ENCODE measurements around the gene DAP. TPM values are rescaled to one million over a fixed set of nuclear protein-coding genes. Genes with fewer than 3 reads are reported as not detected.

The DAP gene
- total and polyA plus RNA-seq, 2 experiments from 2014 or later = 35.7 to 37.6 TPM

DNA sequence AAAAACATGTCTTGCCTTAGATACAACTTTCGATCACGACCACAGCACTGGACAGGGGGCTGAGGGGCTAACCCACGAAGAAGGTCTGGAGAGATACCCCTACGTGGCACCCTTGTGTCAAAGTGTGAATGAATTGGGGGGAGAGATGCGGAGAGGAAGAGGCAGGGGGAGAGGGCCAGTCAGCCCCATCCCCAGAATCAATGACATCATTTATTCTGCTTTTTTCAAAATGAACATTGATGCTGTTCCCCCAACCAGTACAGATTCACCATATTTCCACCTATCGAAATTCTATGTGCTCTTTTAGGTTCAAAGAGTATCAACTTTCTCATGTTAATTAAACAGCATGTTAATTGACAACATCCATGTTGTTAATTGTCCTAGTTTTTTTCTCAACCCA lies 32.4 kb downstream of the DAP start (continued):
- no peak for TF ChIP-seq JUNB (IDR thresholded peaks at IDR 0.05; ENCODE audit: unreplicated experiment)

DNA sequence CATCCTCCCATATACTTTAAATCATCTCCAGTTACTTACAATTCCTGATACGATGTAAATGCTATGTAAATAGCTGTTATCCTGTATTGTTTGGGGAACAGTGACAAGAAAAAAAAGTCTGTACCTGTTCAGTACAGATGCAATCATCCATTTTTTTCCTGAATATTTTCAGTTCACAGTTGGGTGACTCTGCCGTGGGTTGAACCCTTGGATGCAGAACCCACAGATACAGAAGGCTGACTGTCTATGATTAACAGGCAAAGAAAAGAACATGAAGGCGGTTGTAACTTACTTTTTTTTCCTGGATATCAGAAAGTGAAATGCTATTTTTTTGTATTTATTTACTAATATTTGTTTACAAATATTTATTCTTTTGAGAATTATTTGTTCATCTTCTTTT lies 33.2 kb downstream of the DAP start:
- Mint-ChIP-seq H3K36me3 (ENCODE audit: low read depth) (peaks cover 10% of the 10 kb centered on the region), H3K27me3 (ENCODE audit: insufficient read depth, low read depth, poor library complexity) (no peaks in the 10 kb centered on the region), H3K4me3 (no peak overlapping the region), H3K4me1 (peaks cover 6% of the 10 kb centered on the region; the same call in 2 of the 3 replicates), H3K9me3 (no peaks in the 10 kb centered on the region), H3K27ac (no peak overlapping the region)
- Histone ChIP-seq H3F3A (replicated peaks; ENCODE audit: low read depth) (no peaks in the 10 kb centered on the region), H3K4me2 (no peak overlapping the region), H2AFZ (no peak overlapping the region), H3K4me1 (ENCODE audit: insufficient read depth) (no peaks in the 10 kb centered on the region), H3K4me3 (no peak overlapping the region), H3K79me2 (replicated peaks; ENCODE audit: insufficient read depth) (no peaks in the 10 kb centered on the region), H3K9me2 (ENCODE audit: insufficient read depth) (no peaks in the 10 kb centered on the region), H3K27ac (ENCODE audit: low read depth) (no peak overlapping the region), H3K36me3 (ENCODE audit: insufficient read depth) (no peaks in the 10 kb centered on the region; the same call in 1 of the 2 replicates), H4K20me1 (replicated peaks; ENCODE audit: insufficient read depth) (no peaks in the 10 kb centered on the region; the same call in 1 of the 2 replicates), H3K27me3 (ENCODE audit: insufficient read depth) (no peaks in the 10 kb centered on the region)
- TF ChIP-seq JUNB (IDR thresholded peaks at IDR 0.05; ENCODE audit: unreplicated experiment) (no peak), EZH2 (IDR thresholded peaks at IDR 0.05; ENCODE audit: low read depth, unreplicated experiment) (no peak), STAT1 (IDR thresholded peaks at IDR 0.05; ENCODE audit: unreplicated experiment) (no peak), NANOG (IDR thresholded peaks at IDR 0.05; ENCODE audit: borderline replicate concordance) (no peak), EZH2phosphoT487 (IDR thresholded peaks at IDR 0.05; ENCODE audit: unreplicated experiment) (no peak), ZNF331 (CRISPR knock-in tag; IDR thresholded peaks at IDR 0.05; ENCODE audit: low read depth) (no peak), ZNF114 (CRISPR knock-in tag; IDR thresholded peaks at IDR 0.05) (no peak), POLR2AphosphoS5 (IDR thresholded peaks at IDR 0.05; ENCODE audit: low read depth) (no peak), CREB1 (CRISPR knock-in tag; IDR thresholded peaks at IDR 0.05; ENCODE audit: low read depth) (no peak)
- TF ChIP-seq, protein P1, sequence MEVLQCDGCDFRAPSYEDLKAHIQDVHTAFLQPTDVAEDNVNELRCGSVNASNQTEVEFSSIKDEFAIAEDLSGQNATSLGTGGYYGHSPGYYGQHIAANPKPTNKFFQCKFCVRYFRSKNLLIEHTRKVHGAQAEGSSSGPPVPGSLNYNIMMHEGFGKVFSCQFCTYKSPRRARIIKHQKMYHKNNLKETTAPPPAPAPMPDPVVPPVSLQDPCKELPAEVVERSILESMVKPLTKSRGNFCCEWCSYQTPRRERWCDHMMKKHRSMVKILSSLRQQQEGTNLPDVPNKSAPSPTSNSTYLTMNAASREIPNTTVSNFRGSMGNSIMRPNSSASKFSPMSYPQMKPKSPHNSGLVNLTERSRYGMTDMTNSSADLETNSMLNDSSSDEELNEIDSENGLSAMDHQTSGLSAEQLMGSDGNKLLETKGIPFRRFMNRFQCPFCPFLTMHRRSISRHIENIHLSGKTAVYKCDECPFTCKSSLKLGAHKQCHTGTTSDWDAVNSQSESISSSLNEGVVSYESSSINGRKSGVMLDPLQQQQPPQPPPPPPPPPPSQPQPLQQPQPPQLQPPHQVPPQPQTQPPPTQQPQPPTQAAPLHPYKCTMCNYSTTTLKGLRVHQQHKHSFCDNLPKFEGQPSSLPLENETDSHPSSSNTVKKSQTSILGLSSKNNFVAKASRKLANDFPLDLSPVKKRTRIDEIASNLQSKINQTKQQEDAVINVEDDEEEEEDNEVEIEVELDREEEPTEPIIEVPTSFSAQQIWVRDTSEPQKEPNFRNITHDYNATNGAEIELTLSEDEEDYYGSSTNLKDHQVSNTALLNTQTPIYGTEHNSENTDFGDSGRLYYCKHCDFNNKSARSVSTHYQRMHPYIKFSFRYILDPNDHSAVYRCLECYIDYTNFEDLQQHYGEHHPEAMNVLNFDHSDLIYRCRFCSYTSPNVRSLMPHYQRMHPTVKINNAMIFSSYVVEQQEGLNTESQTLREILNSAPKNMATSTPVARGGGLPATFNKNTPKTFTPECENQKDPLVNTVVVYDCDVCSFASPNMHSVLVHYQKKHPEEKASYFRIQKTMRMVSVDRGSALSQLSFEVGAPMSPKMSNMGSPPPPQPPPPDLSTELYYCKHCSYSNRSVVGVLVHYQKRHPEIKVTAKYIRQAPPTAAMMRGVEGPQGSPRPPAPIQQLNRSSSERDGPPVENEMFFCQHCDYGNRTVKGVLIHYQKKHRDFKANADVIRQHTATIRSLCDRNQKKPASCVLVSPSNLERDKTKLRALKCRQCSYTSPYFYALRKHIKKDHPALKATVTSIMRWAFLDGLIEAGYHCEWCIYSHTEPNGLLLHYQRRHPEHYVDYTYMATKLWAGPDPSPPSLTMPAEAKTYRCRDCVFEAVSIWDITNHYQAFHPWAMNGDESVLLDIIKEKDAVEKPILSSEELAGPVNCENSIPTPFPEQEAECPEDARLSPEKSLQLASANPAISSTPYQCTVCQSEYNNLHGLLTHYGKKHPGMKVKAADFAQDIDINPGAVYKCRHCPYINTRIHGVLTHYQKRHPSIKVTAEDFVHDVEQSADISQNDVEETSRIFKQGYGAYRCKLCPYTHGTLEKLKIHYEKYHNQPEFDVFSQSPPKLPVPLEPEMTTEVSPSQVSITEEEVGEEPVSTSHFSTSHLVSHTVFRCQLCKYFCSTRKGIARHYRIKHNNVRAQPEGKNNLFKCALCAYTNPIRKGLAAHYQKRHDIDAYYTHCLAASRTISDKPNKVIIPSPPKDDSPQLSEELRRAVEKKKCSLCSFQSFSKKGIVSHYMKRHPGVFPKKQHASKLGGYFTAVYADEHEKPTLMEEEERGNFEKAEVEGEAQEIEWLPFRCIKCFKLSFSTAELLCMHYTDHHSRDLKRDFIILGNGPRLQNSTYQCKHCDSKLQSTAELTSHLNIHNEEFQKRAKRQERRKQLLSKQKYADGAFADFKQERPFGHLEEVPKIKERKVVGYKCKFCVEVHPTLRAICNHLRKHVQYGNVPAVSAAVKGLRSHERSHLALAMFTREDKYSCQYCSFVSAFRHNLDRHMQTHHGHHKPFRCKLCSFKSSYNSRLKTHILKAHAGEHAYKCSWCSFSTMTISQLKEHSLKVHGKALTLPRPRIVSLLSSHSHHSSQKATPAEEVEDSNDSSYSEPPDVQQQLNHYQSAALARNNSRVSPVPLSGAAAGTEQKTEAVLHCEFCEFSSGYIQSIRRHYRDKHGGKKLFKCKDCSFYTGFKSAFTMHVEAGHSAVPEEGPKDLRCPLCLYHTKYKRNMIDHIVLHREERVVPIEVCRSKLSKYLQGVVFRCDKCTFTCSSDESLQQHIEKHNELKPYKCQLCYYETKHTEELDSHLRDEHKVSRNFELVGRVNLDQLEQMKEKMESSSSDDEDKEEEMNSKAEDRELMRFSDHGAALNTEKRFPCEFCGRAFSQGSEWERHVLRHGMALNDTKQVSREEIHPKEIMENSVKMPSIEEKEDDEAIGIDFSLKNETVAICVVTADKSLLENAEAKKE (CRISPR knock-in tag; IDR thresholded peaks at IDR 0.05) = no peak
- TF ChIP-seq, protein P2, sequence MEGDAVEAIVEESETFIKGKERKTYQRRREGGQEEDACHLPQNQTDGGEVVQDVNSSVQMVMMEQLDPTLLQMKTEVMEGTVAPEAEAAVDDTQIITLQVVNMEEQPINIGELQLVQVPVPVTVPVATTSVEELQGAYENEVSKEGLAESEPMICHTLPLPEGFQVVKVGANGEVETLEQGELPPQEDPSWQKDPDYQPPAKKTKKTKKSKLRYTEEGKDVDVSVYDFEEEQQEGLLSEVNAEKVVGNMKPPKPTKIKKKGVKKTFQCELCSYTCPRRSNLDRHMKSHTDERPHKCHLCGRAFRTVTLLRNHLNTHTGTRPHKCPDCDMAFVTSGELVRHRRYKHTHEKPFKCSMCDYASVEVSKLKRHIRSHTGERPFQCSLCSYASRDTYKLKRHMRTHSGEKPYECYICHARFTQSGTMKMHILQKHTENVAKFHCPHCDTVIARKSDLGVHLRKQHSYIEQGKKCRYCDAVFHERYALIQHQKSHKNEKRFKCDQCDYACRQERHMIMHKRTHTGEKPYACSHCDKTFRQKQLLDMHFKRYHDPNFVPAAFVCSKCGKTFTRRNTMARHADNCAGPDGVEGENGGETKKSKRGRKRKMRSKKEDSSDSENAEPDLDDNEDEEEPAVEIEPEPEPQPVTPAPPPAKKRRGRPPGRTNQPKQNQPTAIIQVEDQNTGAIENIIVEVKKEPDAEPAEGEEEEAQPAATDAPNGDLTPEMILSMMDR (conservative IDR thresholded peaks at IDR 0.05; ENCODE audit: low read depth in 2 of 2) = no peak
- TF ChIP-seq, protein P3, sequence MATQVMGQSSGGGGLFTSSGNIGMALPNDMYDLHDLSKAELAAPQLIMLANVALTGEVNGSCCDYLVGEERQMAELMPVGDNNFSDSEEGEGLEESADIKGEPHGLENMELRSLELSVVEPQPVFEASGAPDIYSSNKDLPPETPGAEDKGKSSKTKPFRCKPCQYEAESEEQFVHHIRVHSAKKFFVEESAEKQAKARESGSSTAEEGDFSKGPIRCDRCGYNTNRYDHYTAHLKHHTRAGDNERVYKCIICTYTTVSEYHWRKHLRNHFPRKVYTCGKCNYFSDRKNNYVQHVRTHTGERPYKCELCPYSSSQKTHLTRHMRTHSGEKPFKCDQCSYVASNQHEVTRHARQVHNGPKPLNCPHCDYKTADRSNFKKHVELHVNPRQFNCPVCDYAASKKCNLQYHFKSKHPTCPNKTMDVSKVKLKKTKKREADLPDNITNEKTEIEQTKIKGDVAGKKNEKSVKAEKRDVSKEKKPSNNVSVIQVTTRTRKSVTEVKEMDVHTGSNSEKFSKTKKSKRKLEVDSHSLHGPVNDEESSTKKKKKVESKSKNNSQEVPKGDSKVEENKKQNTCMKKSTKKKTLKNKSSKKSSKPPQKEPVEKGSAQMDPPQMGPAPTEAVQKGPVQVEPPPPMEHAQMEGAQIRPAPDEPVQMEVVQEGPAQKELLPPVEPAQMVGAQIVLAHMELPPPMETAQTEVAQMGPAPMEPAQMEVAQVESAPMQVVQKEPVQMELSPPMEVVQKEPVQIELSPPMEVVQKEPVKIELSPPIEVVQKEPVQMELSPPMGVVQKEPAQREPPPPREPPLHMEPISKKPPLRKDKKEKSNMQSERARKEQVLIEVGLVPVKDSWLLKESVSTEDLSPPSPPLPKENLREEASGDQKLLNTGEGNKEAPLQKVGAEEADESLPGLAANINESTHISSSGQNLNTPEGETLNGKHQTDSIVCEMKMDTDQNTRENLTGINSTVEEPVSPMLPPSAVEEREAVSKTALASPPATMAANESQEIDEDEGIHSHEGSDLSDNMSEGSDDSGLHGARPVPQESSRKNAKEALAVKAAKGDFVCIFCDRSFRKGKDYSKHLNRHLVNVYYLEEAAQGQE (IDR thresholded peaks at IDR 0.05; ENCODE audit: unreplicated experiment) = no peak
- TF ChIP-seq, protein P4, sequence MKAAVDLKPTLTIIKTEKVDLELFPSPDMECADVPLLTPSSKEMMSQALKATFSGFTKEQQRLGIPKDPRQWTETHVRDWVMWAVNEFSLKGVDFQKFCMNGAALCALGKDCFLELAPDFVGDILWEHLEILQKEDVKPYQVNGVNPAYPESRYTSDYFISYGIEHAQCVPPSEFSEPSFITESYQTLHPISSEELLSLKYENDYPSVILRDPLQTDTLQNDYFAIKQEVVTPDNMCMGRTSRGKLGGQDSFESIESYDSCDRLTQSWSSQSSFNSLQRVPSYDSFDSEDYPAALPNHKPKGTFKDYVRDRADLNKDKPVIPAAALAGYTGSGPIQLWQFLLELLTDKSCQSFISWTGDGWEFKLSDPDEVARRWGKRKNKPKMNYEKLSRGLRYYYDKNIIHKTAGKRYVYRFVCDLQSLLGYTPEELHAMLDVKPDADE (IDR thresholded peaks at IDR 0.05) = no peak
- no peak for DNase-seq (ENCODE audit: low spot score)
- ATAC-seq = no peak
